MG63 (cell line): ENCODE measurements around the gene MAP3K12. TPM values are rescaled to one million over a fixed set of nuclear protein-coding genes. Genes with fewer than 3 reads are reported as not detected.
"Not testable (repeated sequence)": the region's sequence is repeated elsewhere in the genome, so short reads cannot be mapped to it uniquely, and the experiment has no call there.

Source experiments
- DNase-seq: peaks from one replicate; pipeline ENCODE4 v3.0.0-alpha.2; 2020
- H3K27me3 ChIP-seq: fragments of 250-450 bp; sonication (Bioruptor Pico); 2 replicates; pipeline ENCODE4 v1.5.1; 2020; ENCODE audit warnings: mild to moderate bottlenecking, moderate library complexity
- H3K36me3 ChIP-seq: fragments of 250-450 bp; sonication (Bioruptor Pico); 2 replicates; pipeline ENCODE4 v1.5.1; 2020; ENCODE audit warnings: mild to moderate bottlenecking, moderate library complexity
- H3K4me3 ChIP-seq: fragments of 250-450 bp; sonication (Bioruptor Pico); 2 replicates; pipeline ENCODE4 v1.5.1; 2020; ENCODE audit warnings: mild to moderate bottlenecking, moderate library complexity
- H3K9me3 ChIP-seq: fragments of 250-450 bp; sonication (Bioruptor Pico); 2 replicates; pipeline ENCODE4 v1.5.1; 2020; ENCODE audit warnings: mild to moderate bottlenecking, moderate library complexity
- total RNA-seq: library from RNA; depleted of rRNA; stranded (reverse); fragments of >200 nt; shearing (Covaris generic); gene quantifications from 2 replicates; pipeline ENCODE4 v1.2.3, GENCODE V29; 2014; ENCODE audit warnings: low replicate concordance; rRNA removed

The MAP3K12 gene, protein sequence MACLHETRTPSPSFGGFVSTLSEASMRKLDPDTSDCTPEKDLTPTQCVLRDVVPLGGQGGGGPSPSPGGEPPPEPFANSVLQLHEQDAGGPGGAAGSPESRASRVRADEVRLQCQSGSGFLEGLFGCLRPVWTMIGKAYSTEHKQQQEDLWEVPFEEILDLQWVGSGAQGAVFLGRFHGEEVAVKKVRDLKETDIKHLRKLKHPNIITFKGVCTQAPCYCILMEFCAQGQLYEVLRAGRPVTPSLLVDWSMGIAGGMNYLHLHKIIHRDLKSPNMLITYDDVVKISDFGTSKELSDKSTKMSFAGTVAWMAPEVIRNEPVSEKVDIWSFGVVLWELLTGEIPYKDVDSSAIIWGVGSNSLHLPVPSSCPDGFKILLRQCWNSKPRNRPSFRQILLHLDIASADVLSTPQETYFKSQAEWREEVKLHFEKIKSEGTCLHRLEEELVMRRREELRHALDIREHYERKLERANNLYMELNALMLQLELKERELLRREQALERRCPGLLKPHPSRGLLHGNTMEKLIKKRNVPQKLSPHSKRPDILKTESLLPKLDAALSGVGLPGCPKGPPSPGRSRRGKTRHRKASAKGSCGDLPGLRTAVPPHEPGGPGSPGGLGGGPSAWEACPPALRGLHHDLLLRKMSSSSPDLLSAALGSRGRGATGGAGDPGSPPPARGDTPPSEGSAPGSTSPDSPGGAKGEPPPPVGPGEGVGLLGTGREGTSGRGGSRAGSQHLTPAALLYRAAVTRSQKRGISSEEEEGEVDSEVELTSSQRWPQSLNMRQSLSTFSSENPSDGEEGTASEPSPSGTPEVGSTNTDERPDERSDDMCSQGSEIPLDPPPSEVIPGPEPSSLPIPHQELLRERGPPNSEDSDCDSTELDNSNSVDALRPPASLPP
- 5.7 and 15.0 TPM in 2 replicates for total RNA-seq

DNA sequence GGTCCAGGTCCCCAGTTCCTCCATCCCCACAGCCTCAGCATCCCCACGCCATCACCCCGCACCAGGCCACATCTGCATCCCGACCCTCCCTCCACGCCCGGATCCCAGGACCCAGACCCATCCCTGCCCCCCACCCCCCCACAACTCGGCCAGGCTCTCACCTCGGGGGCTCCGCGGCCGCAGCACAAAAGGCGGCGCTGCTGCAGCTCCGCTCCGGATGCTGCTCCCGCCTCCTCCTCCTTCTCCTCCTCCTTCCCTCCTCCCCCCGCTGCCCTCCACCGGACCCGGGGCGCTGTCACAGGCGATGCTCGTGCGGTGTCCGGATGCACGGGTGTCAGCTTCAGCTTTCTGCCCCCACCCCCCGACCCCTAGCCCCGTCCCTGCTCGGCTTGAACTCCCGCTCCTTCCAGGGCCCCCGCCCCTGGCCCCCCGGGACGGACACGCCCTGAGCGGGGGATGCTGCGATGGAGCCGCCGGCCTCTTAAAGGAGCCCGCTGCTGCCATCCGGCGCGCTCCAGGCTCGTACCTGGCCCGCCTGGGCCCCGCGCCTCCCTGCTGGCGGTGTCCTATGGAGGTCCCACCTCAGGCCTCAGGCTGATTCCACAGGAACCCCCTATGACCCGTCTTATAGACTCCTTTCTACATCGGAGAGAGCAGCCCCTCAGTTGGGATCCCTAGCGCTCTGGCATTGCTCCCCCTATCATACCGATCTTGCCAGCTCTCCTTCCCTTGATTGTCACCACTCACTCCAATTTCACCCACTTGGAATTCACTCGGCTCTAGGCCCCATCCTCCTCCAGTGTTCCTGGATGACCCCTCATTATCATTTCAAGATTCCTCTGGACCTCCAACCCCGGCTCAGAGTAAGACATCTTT, at the start of gene MAP3K12:
MAP3K12 (minus strand) TSS at position 193 of the 876 bp plus-strand sequence. CDS start 12,067 bp downstream, outside the sequence.
- DNase-seq: peak; percentile 74

DNA sequence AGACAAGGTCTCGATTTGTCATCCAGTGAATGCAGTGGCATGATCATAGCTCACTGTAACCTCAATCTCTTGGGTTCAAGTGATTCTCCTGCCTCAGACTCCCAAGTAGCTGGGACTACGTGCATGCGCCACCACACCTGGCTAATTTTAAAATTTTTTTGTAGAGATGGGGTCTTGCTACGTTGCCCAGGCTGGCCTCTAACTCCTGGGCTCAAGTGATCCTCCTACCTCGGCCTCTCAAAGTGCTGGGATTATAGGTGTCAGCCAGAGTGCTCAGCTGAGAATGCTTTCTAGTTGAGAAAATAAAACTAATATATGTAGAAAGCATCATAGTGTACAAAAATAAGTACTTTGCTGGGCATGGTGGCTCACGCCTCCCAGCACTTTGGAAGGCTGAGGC, 49.1 kb upstream of the MAP3K12 start:
- peaks cover 27% of the 10 kb centered on the region for H3K36me3 ChIP-seq

More for the DNA sequence above, at the start of gene MAP3K12:
- Histone ChIP-seq H3K36me3 (peaks cover 16% of the 10 kb centered on the region; the same call in 1 of the 2 replicates), H3K9me3 (no peaks in the 10 kb centered on the region), H3K27me3 (no peaks in the 10 kb centered on the region), H3K4me3 (peak within 1 kb of the TSS; percentile 77)

DNA sequence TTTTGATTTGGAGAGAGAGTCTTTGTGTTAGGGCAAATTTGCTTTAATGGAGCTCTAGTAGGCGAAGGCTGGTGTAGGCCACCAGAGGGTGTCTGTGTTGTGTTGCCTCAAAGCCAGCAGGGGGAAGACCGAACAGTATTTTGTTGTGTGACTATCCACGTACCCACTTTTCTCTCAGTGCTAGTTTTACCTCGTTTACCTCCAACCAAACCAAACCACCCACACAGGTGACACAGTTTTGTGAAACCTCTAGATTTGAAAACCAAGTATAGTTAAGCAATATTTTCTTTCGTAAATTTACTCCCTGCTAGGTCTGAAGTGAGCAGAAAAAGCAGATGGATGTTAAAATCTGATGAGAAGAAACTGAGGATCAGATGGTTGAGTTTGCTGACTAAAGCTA, 44.3 kb upstream of the MAP3K12 start:
- Histone ChIP-seq H3K4me3 (no peak overlapping the region), H3K9me3 (no peaks in the 10 kb centered on the region), H3K27me3 (no peaks in the 10 kb centered on the region), H3K36me3 (peaks cover 39% of the 10 kb centered on the region)
- DNase-seq: peak; percentile 55

More for the DNA sequence above, 49.1 kb upstream of the MAP3K12 start:
- DNase-seq, H3K27me3 ChIP-seq, H3K9me3 ChIP-seq, H3K4me3 ChIP-seq: not testable (repeated sequence)

DNA sequence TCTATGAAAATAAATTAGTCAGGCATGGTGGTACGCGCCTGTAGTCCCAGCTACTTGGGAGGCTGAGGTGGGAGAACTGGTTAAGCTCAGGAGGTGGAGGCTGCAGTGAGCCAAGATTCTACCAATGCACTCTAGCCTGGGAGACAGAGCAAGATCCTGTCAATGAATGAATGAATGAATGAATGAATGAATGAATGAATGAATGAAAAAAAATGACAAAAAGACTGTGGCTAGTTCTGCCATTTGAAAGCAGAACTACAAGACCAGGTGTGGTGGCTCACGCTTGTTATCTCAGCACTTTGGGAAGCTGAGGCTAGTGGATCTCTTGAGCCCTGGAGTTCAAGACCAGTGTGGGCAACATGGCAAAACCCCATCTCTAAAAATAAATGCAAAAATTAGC, 40.3 kb upstream of the MAP3K12 start:
- H3K4me3 ChIP-seq: no peak overlapping the region
- H3K9me3 ChIP-seq: no peaks in the 10 kb centered on the region
- H3K27me3 ChIP-seq: no peaks in the 10 kb centered on the region
- peaks cover 60% of the 10 kb centered on the region for H3K36me3 ChIP-seq
- DNase-seq: no peak

DNA sequence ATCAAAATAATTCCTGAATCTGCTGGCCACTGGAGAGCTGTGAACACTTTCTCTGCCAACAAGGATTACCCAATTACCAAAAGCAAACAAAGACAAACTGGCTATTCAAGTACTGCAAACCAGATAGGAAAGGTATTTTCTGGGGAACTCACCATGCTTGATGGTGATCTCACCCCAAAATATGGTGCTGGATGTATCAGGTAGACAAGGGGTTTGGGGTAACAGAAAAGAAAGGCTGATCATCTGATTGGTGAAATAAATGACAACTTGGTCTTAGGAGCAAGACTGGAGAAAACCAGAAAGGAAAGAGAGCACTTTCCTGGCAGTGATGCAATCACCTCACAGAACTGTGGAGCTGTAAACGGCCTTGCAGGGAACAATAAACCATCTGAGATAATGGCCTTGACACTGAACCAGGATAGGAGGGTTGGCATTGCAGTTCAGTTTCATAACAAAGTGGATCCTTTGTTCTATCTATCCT, 39.0 kb upstream of the MAP3K12 start:
- DNase-seq: no peak
- Histone ChIP-seq H3K27me3 (no peaks in the 10 kb centered on the region), H3K4me3 (no peak overlapping the region), H3K9me3 (no peaks in the 10 kb centered on the region), H3K36me3 (peaks cover 70% of the 10 kb centered on the region)

DNA sequence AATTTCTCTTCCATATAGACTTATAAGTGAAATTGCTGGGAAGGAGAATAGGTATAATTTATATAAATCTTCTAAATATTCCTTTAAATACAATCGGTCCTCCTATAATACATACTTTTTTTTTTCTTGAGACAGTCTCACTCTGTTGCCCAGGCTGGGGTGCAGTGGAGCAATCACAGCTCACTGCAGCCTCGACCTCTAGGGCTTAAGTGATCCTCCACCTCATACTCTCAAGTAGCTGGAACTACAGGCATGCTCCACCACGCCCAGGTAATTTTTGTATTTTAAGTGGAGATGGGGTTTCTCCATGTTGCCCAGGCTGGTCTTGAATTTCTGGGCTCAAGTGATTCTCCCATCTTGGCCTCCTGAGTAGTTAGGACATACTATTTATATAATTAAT, 37.7 kb upstream of the MAP3K12 start:
- Histone ChIP-seq H3K36me3 (peaks cover 73% of the 10 kb centered on the region), H3K27me3 (no peaks in the 10 kb centered on the region), H3K9me3 (no peaks in the 10 kb centered on the region), H3K4me3 (no peak overlapping the region)
- no peak for DNase-seq

DNA sequence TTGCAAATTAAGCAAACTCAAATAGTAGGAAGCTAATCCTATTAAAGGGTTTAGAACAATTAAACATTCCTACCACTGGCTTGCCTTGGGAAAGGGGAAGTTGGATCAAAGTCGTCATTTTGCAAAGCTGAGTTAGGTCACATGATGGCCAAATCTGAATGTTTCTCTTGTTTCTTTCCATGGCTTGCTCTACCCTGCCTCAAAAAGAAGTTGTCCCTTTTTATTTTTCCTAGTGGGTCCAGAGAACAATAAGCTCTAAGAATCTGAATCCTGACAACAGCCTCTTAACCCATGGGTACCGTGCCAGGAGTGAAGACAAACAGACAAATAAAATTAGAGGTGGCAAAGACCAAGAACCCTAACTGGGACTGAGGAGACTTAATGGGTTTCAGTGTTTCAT, 34.2 kb upstream of the MAP3K12 start:
- Histone ChIP-seq H3K4me3 (no peak overlapping the region), H3K27me3 (no peaks in the 10 kb centered on the region), H3K9me3 (no peaks in the 10 kb centered on the region), H3K36me3 (peaks cover 76% of the 10 kb centered on the region)
- no peak for DNase-seq

DNA sequence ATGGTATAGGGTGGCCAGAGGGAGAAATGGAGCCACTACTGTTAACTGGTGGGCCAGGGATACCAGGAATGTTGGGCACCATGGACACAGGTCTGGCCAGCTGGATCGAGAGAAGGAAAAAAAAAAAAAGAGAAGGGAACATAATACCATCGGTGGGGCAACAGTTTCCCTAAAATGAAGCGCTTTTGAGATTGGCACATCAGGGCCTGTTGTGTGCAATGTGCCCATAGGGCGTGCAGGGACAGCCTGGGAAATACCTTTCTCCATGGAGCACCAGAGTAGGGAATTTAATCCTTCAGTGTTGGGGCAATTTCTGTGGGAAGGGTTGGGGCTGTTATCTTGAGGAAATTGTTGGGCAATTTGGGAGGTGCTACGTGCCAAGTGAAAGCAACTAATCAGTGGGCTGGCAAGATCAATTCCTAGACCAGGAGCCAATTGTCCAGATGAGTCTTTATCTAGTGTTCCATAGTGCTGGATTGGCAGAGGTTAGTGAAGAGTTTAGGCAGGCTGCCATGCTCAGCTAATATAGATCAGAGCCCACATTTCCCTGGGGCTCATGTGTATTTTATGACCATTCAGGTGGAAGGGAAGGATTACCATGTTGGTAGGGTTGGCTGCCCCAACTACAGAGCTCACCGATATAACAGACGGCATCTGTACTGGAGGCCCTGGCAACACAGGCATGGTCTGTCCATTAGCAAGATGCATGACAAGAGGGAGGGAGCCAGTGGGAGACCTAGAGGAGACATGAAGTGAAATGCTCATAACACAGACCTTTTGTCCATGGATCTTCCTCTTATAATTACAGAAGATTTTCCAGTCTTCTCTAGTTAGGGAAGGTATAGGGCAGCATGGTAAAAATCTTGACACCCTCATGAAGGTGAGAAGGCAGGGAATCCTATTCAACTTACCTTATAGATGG, 33.5 kb upstream of the MAP3K12 start:
- peaks cover 77% of the 10 kb centered on the region for H3K36me3 ChIP-seq
- H3K4me3 ChIP-seq: no peak overlapping the region
- peak; percentile 20 for DNase-seq

DNA sequence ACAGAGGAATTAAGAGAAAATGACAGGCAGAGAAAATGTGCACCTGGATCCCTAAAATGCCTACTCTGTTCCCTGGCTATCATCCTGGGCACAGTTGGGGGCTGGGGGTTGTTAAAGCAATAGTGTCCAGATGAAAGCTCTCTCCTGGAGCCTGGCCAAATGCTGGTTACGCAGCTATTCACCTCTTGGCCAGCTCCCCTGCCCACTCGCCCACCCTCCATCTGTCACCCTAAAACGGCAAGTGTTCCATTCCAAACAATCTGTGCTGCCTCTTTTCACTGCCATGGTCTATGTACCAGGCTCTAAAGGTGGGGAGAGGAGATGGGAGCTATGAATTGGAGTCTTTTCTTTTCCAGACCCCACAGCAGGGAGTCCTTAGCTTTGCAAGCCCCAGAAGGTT, 32.8 kb upstream of the MAP3K12 start:
- DNase-seq: peak; percentile 6
- Histone ChIP-seq H3K9me3 (no peaks in the 10 kb centered on the region), H3K4me3 (no peak overlapping the region), H3K36me3 (peaks cover 71% of the 10 kb centered on the region), H3K27me3 (no peaks in the 10 kb centered on the region)

More for the DNA sequence above, 33.5 kb upstream of the MAP3K12 start:
- Histone ChIP-seq H3K27me3 (no peaks in the 10 kb centered on the region), H3K9me3 (no peaks in the 10 kb centered on the region)

DNA sequence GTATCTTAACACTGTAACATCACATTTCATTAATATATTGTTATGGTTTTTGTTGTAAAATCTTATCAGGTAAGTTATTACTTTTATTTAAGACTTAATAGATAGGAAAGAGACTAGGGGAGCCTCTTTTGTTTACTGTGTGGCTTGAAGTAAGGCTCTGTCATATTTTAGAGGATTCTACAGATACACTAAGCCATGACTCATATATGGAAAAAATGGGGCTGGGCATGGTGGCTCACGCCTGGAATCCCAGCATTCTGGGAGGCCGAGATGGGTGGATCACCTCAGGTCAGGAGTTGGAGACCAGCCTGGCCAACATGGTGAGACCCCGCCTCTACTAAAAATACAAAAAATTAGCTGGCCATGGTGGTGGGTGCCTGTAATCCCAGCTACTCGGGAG, 31.7 kb upstream of the MAP3K12 start:
- H3K4me3 ChIP-seq: no peak overlapping the region
- H3K27me3 ChIP-seq: no peaks in the 10 kb centered on the region
- no peaks in the 10 kb centered on the region for H3K9me3 ChIP-seq
- peak; percentile 52 for DNase-seq
- peaks cover 62% of the 10 kb centered on the region for H3K36me3 ChIP-seq

DNA sequence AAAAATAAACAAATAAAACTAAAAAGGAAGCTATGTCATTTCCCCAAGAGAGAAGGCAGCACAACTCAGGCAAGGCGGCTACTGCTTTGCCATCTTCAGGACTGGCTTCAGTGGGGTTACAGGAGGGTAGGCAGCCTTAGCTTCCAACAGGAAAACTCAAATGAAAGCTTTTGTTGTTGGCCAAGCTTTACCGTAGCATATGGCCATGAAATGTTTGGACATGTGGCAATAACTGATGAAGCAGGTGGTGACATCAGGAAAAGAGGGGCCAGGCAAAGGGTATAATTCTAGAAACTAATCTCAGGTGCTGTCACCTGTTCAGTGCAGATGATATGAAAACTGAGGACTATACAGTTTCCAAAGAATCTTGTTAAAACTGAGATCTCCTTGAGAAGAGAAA, 30.8 kb upstream of the MAP3K12 start:
- H3K9me3 ChIP-seq: no peaks in the 10 kb centered on the region
- H3K27me3 ChIP-seq: no peaks in the 10 kb centered on the region
- no peak for DNase-seq
- H3K36me3 ChIP-seq: peaks cover 61% of the 10 kb centered on the region
- no peak overlapping the region for H3K4me3 ChIP-seq

DNA sequence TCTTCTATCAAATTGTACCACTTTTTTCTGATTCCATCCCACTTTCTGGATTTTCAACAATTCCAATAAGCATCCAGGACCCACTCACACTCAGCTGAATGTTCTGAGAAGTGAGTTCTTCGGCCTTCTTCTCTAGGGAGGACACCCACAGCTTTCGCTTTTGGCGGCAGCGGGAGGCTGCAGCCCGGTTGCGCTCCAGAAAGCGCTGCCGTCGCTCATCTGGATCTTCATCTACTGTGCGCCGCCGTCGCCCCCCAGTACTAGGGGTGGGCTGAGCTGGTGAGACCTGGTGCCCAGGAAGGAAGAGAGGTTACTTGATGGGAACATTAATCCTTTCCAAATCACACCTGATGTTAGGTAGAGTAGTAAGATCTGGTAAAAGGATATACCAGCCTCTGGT, 25.2 kb upstream of the MAP3K12 start:
- H3K9me3 ChIP-seq: no peaks in the 10 kb centered on the region
- no peak for DNase-seq
- H3K27me3 ChIP-seq: no peaks in the 10 kb centered on the region
- peaks cover 54% of the 10 kb centered on the region for H3K36me3 ChIP-seq
- no peak overlapping the region for H3K4me3 ChIP-seq

DNA sequence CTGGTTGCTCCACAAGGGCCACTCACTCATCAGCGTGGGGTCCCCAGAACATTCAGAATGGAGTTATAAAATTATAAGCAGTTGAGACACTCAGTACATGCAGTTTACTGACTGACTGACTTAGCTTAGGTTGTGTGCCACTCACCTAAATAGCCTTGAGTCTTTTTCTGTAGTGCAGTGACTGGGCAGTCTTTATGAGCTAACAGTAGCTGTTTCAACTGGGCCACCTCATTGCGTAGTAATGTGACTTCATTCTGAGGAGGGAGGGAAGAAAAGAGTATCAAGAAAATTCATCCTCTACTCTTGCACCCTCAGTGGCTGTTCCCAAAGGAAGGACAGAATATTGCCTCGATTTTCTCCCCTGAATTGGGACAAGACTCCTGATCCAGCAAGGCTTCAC, 23.9 kb upstream of the MAP3K12 start:
- Histone ChIP-seq H3K9me3 (no peaks in the 10 kb centered on the region), H3K4me3 (no peak overlapping the region), H3K36me3 (peaks cover 58% of the 10 kb centered on the region), H3K27me3 (no peaks in the 10 kb centered on the region)
- no peak for DNase-seq

DNA sequence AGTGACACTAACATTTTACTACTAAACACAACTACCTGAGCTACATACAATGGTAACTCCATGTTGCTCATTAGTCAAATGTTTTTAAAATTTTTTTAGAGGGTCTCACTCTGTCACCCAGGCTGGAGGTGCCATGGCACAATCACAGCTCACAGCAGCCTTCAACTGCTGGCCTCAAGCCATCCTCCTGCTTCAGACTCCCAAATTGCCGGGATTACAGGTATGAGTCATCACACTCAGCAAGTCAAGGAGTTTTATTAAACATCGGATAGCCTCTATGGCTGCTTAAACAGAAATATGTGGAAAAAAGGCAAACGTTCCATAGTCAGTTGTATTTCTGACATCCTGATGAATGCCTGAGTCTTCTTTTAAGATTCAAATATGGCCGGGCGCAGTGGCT, 19.1 kb upstream of the MAP3K12 start:
- peaks cover 73% of the 10 kb centered on the region for H3K36me3 ChIP-seq
- no peaks in the 10 kb centered on the region for H3K9me3 ChIP-seq
- DNase-seq: peak; percentile 66
- no peaks in the 10 kb centered on the region for H3K27me3 ChIP-seq
- no peak overlapping the region for H3K4me3 ChIP-seq

DNA sequence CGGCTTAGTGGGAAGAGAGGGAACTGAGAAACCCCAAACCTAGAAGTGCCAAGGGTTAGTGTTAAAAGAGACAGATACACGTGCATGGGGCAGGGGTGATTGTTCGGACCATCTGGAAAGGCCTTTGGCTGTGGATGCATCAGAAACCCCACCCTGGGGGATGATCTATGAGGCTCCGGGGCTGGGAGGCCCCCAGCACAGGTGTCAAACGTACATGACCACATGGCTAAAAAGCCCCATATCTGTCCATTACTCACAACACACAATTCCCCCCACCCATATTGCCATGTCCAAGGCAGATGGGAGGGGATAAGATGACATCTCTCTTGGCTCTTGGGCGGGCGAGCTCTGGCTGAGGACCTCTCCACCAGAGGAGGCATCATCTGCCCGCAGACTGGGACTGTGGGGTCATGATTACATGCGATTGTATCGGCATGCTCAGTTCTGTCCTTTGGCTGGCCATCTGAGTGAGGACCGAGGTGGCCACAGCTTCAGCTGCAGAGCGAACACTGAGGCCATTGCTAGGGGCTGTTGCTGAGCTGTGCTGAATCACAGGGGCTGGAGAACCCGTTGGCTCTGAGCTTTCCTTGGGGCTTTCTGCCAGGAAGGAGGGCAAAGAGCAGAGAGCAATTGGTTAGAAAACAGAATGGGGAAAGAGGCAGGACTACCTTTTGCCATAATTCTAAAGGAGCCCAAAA, 17.6 kb upstream of the MAP3K12 start:
- H3K27me3 ChIP-seq: no peaks in the 10 kb centered on the region
- DNase-seq: no peak
- peaks cover 64% of the 10 kb centered on the region for H3K36me3 ChIP-seq
- H3K9me3 ChIP-seq: no peaks in the 10 kb centered on the region
- no peak overlapping the region for H3K4me3 ChIP-seq
